RWPE2 (cell line): ENCODE measurements around the gene ANKS3.

Experiments used
- ATAC-seq: fragments of 200-7000 bp; cut with Tn5 transposase; 3 replicates; pipeline ENCODE4 v1.9.1; 2021; ENCODE audit warnings: low read depth
- DNase-seq: peaks from one replicate; pipeline ENCODE4 v3.0.0-alpha.2; 2020; ENCODE audit warnings: low spot score
- H3K27ac ChIP-seq: fragments of 450-650 bp; 2 replicates; pipeline ENCODE4 v1.5.1; 2017; ENCODE audit warnings: mild to moderate bottlenecking; ENCODE audit not compliant: poor library complexity, severe bottlenecking
- H3K27me3 ChIP-seq: fragments of 250-450 bp; sonication (Bioruptor Pico); 2 replicates; pipeline ENCODE4 v1.5.1; 2021; ENCODE audit warnings: mild to moderate bottlenecking, moderate library complexity; ENCODE audit not compliant: insufficient read depth, poor library complexity, severe bottlenecking
- H3K36me3 ChIP-seq: fragments of 250-450 bp; sonication (Bioruptor Pico); 2 replicates; pipeline ENCODE4 v1.5.1; 2020; ENCODE audit warnings: low read depth, mild to moderate bottlenecking, moderate library complexity
- H3K4me1 ChIP-seq: fragments of 250-450 bp; sonication (Bioruptor Pico); 2 replicates; pipeline ENCODE4 v1.5.1; 2021; ENCODE audit warnings: mild to moderate bottlenecking, moderate library complexity; ENCODE audit not compliant: insufficient read depth, poor library complexity, severe bottlenecking
- H3K4me3 ChIP-seq: fragments of 250-450 bp; sonication (Bioruptor Pico); 2 replicates; pipeline ENCODE4 v1.5.1; 2021; ENCODE audit warnings: mild to moderate bottlenecking, moderate library complexity; ENCODE audit not compliant: severe bottlenecking
- H3K9me3 ChIP-seq: fragments of 250-450 bp; sonication (Bioruptor Pico); 2 replicates; pipeline ENCODE4 v1.5.1; 2021; ENCODE audit warnings: mild to moderate bottlenecking, moderate library complexity; ENCODE audit not compliant: severe bottlenecking
- TF ChIP-seq, protein P1 (sequence below): fragments of 450-650 bp; IDR thresholded peaks from one replicate; pipeline ENCODE4 v1.5.1; 2017; ENCODE audit warnings: mild to moderate bottlenecking, moderate library complexity; ENCODE audit not compliant: poor library complexity, severe bottlenecking

Gene ANKS3

DNA sequence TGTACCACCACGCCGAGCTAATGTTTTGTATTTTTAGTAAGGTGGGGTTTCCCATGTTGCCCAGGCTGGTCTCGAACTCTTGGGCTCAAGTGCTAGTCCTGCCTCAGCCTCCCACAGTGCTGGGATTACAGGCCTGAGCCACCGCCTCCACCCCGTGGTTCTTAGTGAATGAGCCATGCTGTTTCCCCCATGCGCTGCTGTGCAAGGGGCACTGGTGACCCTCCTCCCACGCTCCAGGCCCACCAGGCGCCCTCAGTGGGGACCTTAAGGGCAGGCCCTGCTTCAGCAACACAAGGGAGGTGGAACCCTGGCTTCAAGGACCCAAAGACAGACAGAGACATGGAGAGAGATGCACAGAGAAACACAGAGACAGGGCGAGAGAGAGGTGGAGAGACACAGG, 56.1 kb downstream of the ANKS3 start:
- TF ChIP-seq, protein P1, sequence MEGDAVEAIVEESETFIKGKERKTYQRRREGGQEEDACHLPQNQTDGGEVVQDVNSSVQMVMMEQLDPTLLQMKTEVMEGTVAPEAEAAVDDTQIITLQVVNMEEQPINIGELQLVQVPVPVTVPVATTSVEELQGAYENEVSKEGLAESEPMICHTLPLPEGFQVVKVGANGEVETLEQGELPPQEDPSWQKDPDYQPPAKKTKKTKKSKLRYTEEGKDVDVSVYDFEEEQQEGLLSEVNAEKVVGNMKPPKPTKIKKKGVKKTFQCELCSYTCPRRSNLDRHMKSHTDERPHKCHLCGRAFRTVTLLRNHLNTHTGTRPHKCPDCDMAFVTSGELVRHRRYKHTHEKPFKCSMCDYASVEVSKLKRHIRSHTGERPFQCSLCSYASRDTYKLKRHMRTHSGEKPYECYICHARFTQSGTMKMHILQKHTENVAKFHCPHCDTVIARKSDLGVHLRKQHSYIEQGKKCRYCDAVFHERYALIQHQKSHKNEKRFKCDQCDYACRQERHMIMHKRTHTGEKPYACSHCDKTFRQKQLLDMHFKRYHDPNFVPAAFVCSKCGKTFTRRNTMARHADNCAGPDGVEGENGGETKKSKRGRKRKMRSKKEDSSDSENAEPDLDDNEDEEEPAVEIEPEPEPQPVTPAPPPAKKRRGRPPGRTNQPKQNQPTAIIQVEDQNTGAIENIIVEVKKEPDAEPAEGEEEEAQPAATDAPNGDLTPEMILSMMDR = no peak
- Histone ChIP-seq H3K36me3 (peaks cover 24% of the 10 kb centered on the region), H3K4me3 (no peak overlapping the region), H3K9me3 (no peaks in the 10 kb centered on the region), H3K27me3 (no peaks in the 10 kb centered on the region), H3K27ac (no peak overlapping the region), H3K4me1 (peaks cover 26% of the 10 kb centered on the region)
- ATAC-seq = no peak
- DNase-seq = no peak

DNA sequence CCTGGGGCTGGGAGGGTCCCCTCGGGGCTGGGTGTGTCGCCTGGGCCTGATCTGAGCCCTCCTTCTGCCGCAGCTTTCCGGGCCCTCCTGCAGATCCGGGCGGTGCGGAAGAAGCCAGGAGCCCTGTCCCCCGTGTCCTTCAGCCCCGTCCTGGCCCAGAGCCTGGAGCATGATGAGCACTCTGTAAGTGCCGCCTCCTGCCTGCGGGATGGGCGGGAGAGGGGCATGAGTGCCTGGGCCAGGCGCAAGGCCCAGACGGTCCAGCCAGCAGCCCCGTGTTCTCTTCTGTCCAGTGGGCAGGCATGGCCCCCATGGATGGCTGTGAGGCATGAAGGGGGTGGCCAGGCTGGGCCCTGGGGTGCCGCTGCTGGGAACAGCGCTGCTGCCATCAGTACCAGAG, 56.7 kb downstream of the ANKS3 start:
- TF ChIP-seq, protein P1 = no peak
- Histone ChIP-seq H3K27me3 (no peaks in the 10 kb centered on the region), H3K27ac (no peak overlapping the region), H3K4me1 (peaks cover 26% of the 10 kb centered on the region), H3K4me3 (no peak overlapping the region), H3K9me3 (no peaks in the 10 kb centered on the region), H3K36me3 (peaks cover 20% of the 10 kb centered on the region)
- no peak for ATAC-seq
- DNase-seq = no peak

DNA sequence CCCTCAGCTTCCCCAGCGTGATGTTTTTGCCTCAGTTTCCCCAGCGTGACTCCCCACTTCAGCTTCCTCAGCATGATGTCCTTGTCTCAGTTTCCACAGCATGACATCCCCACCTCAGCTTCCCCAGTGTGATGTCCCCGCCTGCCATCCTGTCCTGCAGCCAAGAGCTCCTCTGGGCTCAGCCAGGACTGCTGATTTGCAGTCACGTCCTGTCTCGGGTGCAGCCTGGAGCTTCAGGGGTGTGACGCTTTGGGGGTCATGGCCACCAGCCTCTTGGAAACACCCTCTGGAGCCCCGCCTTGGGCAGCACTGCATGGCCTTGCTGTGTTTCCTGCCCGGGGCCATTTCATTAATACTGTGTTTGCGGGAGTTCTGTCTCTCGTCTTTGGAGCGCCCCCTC, 57.2 kb downstream of the ANKS3 start:
- TF ChIP-seq, protein P1 = no peak
- DNase-seq (no peak), ATAC-seq (no peak)
- H3K36me3 ChIP-seq = peaks cover 14% of the 10 kb centered on the region
- H3K27ac ChIP-seq = no peak overlapping the region
- no peaks in the 10 kb centered on the region for H3K9me3 ChIP-seq
- no peak overlapping the region for H3K4me3 ChIP-seq
- no peaks in the 10 kb centered on the region for H3K27me3 ChIP-seq
- peaks cover 26% of the 10 kb centered on the region for H3K4me1 ChIP-seq

- no peaks in the 10 kb centered on the region for H3K9me3 ChIP-seq
- H3K27ac ChIP-seq = no peak overlapping the region
- peaks cover 25% of the 10 kb centered on the region for H3K4me1 ChIP-seq
- no peak overlapping the region for H3K4me3 ChIP-seq
- DNase-seq = no peak
- H3K27me3 ChIP-seq = no peaks in the 10 kb centered on the region
- no peak for ATAC-seq
- H3K36me3 ChIP-seq = peaks cover 13% of the 10 kb centered on the region; the same call in 1 of the 2 replicates
- TF ChIP-seq, protein P1 = no peak
These were observed 57.9 kb downstream of the ANKS3 start for GRCh38 chr16:4675864-4676786.

DNA sequence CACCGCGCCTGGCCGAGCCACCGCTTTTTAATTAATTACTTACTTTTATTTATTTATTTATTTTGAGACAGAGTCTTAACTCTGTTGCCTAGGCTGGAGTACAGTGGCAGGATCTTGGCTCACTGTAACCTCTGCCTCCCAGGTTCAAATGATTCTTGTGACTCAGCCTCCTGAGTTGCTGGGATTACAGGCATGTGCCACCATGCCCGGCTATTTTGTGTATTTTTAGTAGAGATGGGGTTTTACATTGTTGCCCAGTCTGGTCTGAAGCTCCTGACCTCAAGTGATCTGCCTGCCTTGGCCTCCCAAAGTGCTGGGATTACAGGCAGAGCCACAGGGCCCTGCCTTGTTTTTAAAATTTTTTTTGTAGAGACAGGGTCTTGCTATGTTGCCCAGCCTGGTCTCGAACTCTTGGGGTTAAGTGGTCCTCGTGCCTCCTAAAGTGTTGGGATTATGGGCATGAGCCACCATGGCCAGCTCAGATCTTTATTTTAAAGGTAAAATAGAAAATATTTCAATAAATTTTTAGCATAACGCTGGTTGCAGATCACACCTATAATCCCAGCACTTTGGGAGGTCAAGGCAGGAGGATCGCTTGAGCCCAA, 59.0 kb downstream of the ANKS3 start:
- no peaks in the 10 kb centered on the region for H3K27me3 ChIP-seq
- ATAC-seq = peak; percentile 15; the same call in 1 of the 3 replicates
- peaks cover 22% of the 10 kb centered on the region for H3K36me3 ChIP-seq
- peak overlapping the region; percentile 29 for H3K27ac ChIP-seq
- TF ChIP-seq, protein P1 = no peak
- H3K4me1 ChIP-seq = peaks cover 15% of the 10 kb centered on the region
- no peak overlapping the region for H3K4me3 ChIP-seq
- no peaks in the 10 kb centered on the region for H3K9me3 ChIP-seq
- no peak for DNase-seq
